ENCODE results near the gene GALNT3. TPM values are rescaled to one million over a fixed set of nuclear protein-coding genes. Genes with fewer than 3 reads are reported as not detected.

Gene GALNT3
- total and polyA plus RNA-seq, 4 experiments from 2014 or later = 0.77 to 3.0 (median 1.8) TPM

- H3K27me3 Mint-ChIP-seq = peaks cover 6 to 12% of the 10 kb centered on the region in 2 donors
Observed at GRCh38 chr2:165795011-165795410, 964 bp upstream of the GALNT3 start.

GRCh38 chr2:165794536-165794928, 485 bp upstream of the GALNT3 start:
- Histone ChIP-seq H3K27ac (ENCODE audit: low read depth, low read length) (no peak overlapping the region), H3K9me3 (ENCODE audit: control insufficient read depth in 1 of 2, low read length in 2 of 2) (no peaks in the 10 kb centered on the region), H3K4me3 (ENCODE audit: low read length in 2 of 2) (peak overlapping the region; percentile 28 to 60), H3K36me3 (ENCODE audit: insufficient read depth, low read length) (no peaks in the 10 kb centered on the region), H3K27me3 (ENCODE audit: insufficient read depth, low read length) (no peaks in the 10 kb centered on the region), H3K4me1 (ENCODE audit: insufficient read depth, low read length) (peaks cover 6% of the 10 kb centered on the region)
- Mint-ChIP-seq H3K9me3 (no peaks in the 10 kb centered on the region), H3K4me1 (peaks cover 12 to 18% (median 15%) of the 10 kb centered on the region in 4 donors), H3K27ac (peak overlapping the region; percentile 68 to 92 (median 87)), H3K36me3 (peaks cover 0 to 4% of the 10 kb centered on the region in 2 donors), H3K27me3 (peaks cover 4 to 12% of the 10 kb centered on the region in 2 donors), H3K4me3 (peak overlapping the region; percentile 88 to 96 (median 94))
- intact Hi-C loops (cut with micrococcal nuclease) = loop anchor here (10.0 kb wide), 1 partner anchor 160 kb away; the partner anchor contains the start of gene TTC21B
- ChIA-PET POLR2A (ENCODE audit: partially characterized antibody) (interaction anchor here (1.6 kb wide), 1 partner anchor 158 kb away, joined by 7 read pairs; the partner anchor contains the start of gene TTC21B), CTCF (ENCODE audit: partially characterized antibody) (interaction anchor here (1.6 to 2.1 kb wide), 2 partner anchors 19 to 80 kb away, joined by 3 to 9 read pairs; no protein-coding TSS in a partner anchor)
- peak; percentile 23 to 62 (median 49) for DNase-seq

More at GRCh38 chr2:165795011-165795410, 964 bp upstream of the GALNT3 start:
- Histone ChIP-seq H3K36me3 (ENCODE audit: insufficient read depth, low read length) (no peaks in the 10 kb centered on the region), H3K27me3 (ENCODE audit: insufficient read depth, low read length) (no peaks in the 10 kb centered on the region), H3K4me3 (ENCODE audit: low read length in 2 of 2) (peak overlapping the region; percentile 28 to 60), H3K27ac (ENCODE audit: low read depth, low read length) (no peak overlapping the region), H3K9me3 (ENCODE audit: control insufficient read depth in 1 of 2, low read length in 2 of 2) (no peaks in the 10 kb centered on the region), H3K4me1 (ENCODE audit: insufficient read depth, low read length) (peaks cover 6% of the 10 kb centered on the region)
- H3K4me1 Mint-ChIP-seq = peaks cover 12 to 18% (median 15%) of the 10 kb centered on the region in 4 donors
- ChIA-PET CTCF (ENCODE audit: partially characterized antibody) (interaction anchor here (1.6 to 2.1 kb wide), 2 partner anchors 18 to 80 kb away, joined by 3 to 9 read pairs; no protein-coding TSS in a partner anchor), POLR2A (ENCODE audit: partially characterized antibody) (no interaction called here)
- intact Hi-C loops (cut with micrococcal nuclease) = loop anchor here (10.0 kb wide), 1 partner anchor 160 kb away; the partner anchor contains the start of gene TTC21B
- peak overlapping the region; percentile 69 to 96 (median 94) for H3K4me3 Mint-ChIP-seq
- H3K27ac Mint-ChIP-seq = peak overlapping the region in 4 of 7 donors; percentile 74 to 92 (median 88)
- H3K9me3 Mint-ChIP-seq = no peaks in the 10 kb centered on the region
- peaks cover 0 to 4% of the 10 kb centered on the region in 2 donors for H3K36me3 Mint-ChIP-seq
- no peak for DNase-seq

DNA sequence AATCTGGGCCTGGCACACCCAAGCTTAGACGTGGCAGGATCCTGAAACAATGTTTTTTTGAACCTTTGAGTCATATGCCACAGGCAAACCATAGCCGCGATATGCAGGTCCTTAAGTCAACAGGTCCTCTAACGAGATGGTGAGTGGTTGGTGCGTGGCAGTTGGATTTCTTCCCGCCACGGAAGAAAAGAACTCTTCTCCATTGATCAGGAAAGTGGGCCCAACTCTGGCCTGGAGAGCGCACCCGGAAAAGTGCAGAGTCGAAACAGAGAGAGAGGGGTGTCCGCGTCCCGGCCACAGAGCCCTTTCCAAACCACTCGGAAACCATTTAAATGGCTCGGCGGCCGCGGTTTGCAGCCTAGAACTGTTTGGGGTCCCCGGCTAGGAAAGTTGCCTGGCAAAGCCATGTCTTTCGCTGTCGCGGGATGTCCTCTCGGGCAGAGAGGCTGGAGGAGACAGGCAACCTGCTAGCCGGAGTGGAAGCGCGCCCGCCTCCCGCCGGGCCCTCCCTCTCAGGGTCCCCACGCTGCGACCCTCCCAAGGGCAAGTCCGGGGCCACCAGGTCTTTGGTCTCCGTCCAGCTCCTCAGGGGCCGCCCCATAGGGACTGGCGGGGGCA, 777 bp downstream of the GALNT3 start:
- Mint-ChIP-seq H3K27ac (peak overlapping the region in 5 of 7 donors; percentile 74 to 91 (median 81)), H3K4me1 (peaks cover 12 to 18% (median 15%) of the 10 kb centered on the region in 4 donors), H3K36me3 (peaks cover 0 to 4% of the 10 kb centered on the region in 2 donors), H3K27me3 (peaks cover 4 to 12% of the 10 kb centered on the region in 2 donors), H3K4me3 (peak overlapping the region; percentile 83 to 95 (median 90)), H3K9me3 (no peaks in the 10 kb centered on the region)
- H3K9me3 ChIP-seq (ENCODE audit: control insufficient read depth in 1 of 2, low read length in 2 of 2) = no peaks in the 10 kb centered on the region
- no peaks in the 10 kb centered on the region for H3K27me3 ChIP-seq (ENCODE audit: insufficient read depth, low read length)
- H3K4me3 ChIP-seq (ENCODE audit: low read length in 2 of 2) = peak overlapping the region in 1 of 2 donors; percentile 60
- CTCF ChIA-PET (ENCODE audit: partially characterized antibody) = interaction anchor here (2.1 kb wide), 1 partner anchor 81 kb away, joined by 9 read pairs; no protein-coding TSS in a partner anchor
- no peak for DNase-seq
- peaks cover 6% of the 10 kb centered on the region for H3K4me1 ChIP-seq (ENCODE audit: insufficient read depth, low read length)
- H3K27ac ChIP-seq (ENCODE audit: low read depth, low read length) = no peak overlapping the region
- POLR2A ChIA-PET (ENCODE audit: partially characterized antibody) = interaction anchor here (1.6 kb wide), 1 partner anchor 160 kb away, joined by 7 read pairs; the partner anchor contains the start of gene TTC21B
- no peaks in the 10 kb centered on the region for H3K36me3 ChIP-seq (ENCODE audit: insufficient read depth, low read length)
- intact Hi-C loops (cut with micrococcal nuclease) = loop anchor here (10.0 kb wide), 1 partner anchor 162 kb away; the partner anchor contains the start of gene TTC21B

- H3K4me1 Mint-ChIP-seq = peaks cover 12 to 18% (median 15%) of the 10 kb centered on the region in 4 donors
- no peaks in the 10 kb centered on the region for H3K9me3 Mint-ChIP-seq
- Histone ChIP-seq H3K27ac (ENCODE audit: low read depth, low read length) (no peak overlapping the region), H3K27me3 (ENCODE audit: insufficient read depth, low read length) (no peaks in the 10 kb centered on the region), H3K9me3 (ENCODE audit: control insufficient read depth in 1 of 2, low read length in 2 of 2) (no peaks in the 10 kb centered on the region), H3K36me3 (ENCODE audit: insufficient read depth, low read length) (no peaks in the 10 kb centered on the region), H3K4me3 (ENCODE audit: low read length in 2 of 2) (no peak overlapping the region), H3K4me1 (ENCODE audit: insufficient read depth, low read length) (peaks cover 6% of the 10 kb centered on the region)
- intact Hi-C loops (cut with micrococcal nuclease) = loop anchor here (10.0 kb wide), 1 partner anchor 163 kb away; the partner anchor contains the start of gene TTC21B
- no peak for DNase-seq
- H3K27me3 Mint-ChIP-seq = peaks cover 4 to 12% of the 10 kb centered on the region in 2 donors
- H3K4me3 Mint-ChIP-seq = peak overlapping the region in 3 of 8 donors; percentile 13 to 73 (median 20)
- H3K27ac Mint-ChIP-seq = no peak overlapping the region
- CTCF ChIA-PET (ENCODE audit: partially characterized antibody) = no interaction called here
- POLR2A ChIA-PET (ENCODE audit: partially characterized antibody) = no interaction called here
- H3K36me3 Mint-ChIP-seq = peaks cover 0 to 4% of the 10 kb centered on the region in 2 donors
Observed at GRCh38 chr2:165792104-165792454, 2.0 kb downstream of the GALNT3 start.

DNA sequence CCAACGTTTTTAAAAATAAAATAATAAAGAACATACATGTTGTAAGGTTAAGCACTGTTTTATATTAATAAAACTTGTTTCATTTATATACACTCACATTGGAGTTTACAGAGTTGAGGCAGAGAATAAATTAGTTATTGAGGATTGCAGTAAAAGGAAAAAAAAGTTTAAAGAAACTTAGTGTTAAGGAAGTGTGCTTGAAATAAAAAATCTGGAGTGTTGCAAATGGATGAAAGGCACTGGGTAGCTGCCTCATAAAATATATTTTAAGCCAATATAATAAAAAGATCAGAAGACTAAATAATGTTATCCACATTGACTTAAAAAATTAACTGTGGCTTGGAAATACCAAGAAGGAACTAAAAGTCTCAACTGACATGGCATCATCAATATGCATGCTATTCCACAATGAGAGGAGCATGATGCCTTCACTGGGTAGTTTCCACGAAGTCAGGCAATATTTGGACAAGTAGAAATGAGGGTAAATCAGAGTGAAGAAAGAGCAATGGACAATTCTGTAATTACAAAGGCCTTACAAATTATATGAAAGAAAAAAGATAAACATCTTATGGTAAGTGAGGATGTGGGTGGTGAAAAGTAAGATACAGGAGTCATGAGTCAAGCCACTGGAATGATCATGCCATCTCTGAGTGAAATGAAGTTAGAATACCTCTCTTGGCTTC, 2.5 kb downstream of the GALNT3 start:
- Histone ChIP-seq H3K36me3 (ENCODE audit: insufficient read depth, low read length) (no peaks in the 10 kb centered on the region), H3K4me1 (ENCODE audit: insufficient read depth, low read length) (peaks cover 6% of the 10 kb centered on the region), H3K27me3 (ENCODE audit: insufficient read depth, low read length) (no peaks in the 10 kb centered on the region), H3K27ac (ENCODE audit: low read depth, low read length) (no peak overlapping the region), H3K9me3 (ENCODE audit: control insufficient read depth in 1 of 2, low read length in 2 of 2) (no peaks in the 10 kb centered on the region), H3K4me3 (ENCODE audit: low read length in 2 of 2) (no peak overlapping the region)
- Mint-ChIP-seq H3K27ac (no peak overlapping the region), H3K27me3 (peaks cover 4 to 12% of the 10 kb centered on the region in 2 donors), H3K9me3 (no peaks in the 10 kb centered on the region), H3K4me1 (peaks cover 12 to 18% (median 15%) of the 10 kb centered on the region in 4 donors), H3K36me3 (peaks cover 0 to 4% of the 10 kb centered on the region in 2 donors), H3K4me3 (peak overlapping the region in 1 of 8 donors; percentile 73)
- ChIA-PET CTCF (ENCODE audit: partially characterized antibody) (no interaction called here), POLR2A (ENCODE audit: partially characterized antibody) (no interaction called here)
- intact Hi-C loops (cut with micrococcal nuclease) = loop anchor here (10.0 kb wide), 1 partner anchor 163 kb away; the partner anchor contains the start of gene TTC21B
- no peak for DNase-seq

GRCh38 chr2:165790466-165790865, 3.6 kb downstream of the GALNT3 start:
- Mint-ChIP-seq H3K9me3 (no peaks in the 10 kb centered on the region), H3K36me3 (peaks cover 0 to 4% of the 10 kb centered on the region in 2 donors), H3K4me3 (no peak overlapping the region), H3K4me1 (peaks cover 12 to 18% (median 15%) of the 10 kb centered on the region in 4 donors), H3K27ac (no peak overlapping the region), H3K27me3 (peaks cover 4 to 12% of the 10 kb centered on the region in 2 donors)
- H3K36me3 ChIP-seq (ENCODE audit: insufficient read depth, low read length) = no peaks in the 10 kb centered on the region
- no peaks in the 10 kb centered on the region for H3K27me3 ChIP-seq (ENCODE audit: insufficient read depth, low read length)
- ChIA-PET CTCF (ENCODE audit: partially characterized antibody) (no interaction called here), POLR2A (ENCODE audit: partially characterized antibody) (no interaction called here)
- peaks cover 6% of the 10 kb centered on the region for H3K4me1 ChIP-seq (ENCODE audit: insufficient read depth, low read length)
- no peak overlapping the region for H3K4me3 ChIP-seq (ENCODE audit: low read length in 2 of 2)
- no peak for DNase-seq
- intact Hi-C loops (cut with micrococcal nuclease) = loop anchor here (10.0 kb wide), 1 partner anchor 164 kb away; the partner anchor contains the start of gene TTC21B
- H3K27ac ChIP-seq (ENCODE audit: low read depth, low read length) = no peak overlapping the region
- no peaks in the 10 kb centered on the region for H3K9me3 ChIP-seq (ENCODE audit: control insufficient read depth in 1 of 2, low read length in 2 of 2)

- peaks cover 0 to 6% of the 10 kb centered on the region in 2 donors for H3K36me3 Mint-ChIP-seq
- peaks cover 4% of the 10 kb centered on the region in 2 donors for H3K27me3 Mint-ChIP-seq
- H3K4me3 Mint-ChIP-seq = no peak overlapping the region
- Histone ChIP-seq H3K4me1 (ENCODE audit: insufficient read depth, low read length) (no peaks in the 10 kb centered on the region), H3K27ac (ENCODE audit: low read depth, low read length) (no peak overlapping the region), H3K27me3 (ENCODE audit: insufficient read depth, low read length) (no peaks in the 10 kb centered on the region), H3K4me3 (ENCODE audit: low read length in 2 of 2) (no peak overlapping the region), H3K36me3 (ENCODE audit: insufficient read depth, low read length) (no peaks in the 10 kb centered on the region), H3K9me3 (ENCODE audit: control insufficient read depth in 1 of 2, low read length in 2 of 2) (no peaks in the 10 kb centered on the region)
- no peaks in the 10 kb centered on the region for H3K9me3 Mint-ChIP-seq
- H3K4me1 Mint-ChIP-seq = peaks cover 0 to 2% (median 0%) of the 10 kb centered on the region in 4 donors
- intact Hi-C loops (cut with micrococcal nuclease) = no loop called here
- ChIA-PET POLR2A (ENCODE audit: partially characterized antibody) (no interaction called here), CTCF (ENCODE audit: partially characterized antibody) (no interaction called here)
- no peak overlapping the region for H3K27ac Mint-ChIP-seq
- DNase-seq = no peak
Observed at GRCh38 chr2:165787334-165787733, 6.7 kb downstream of the GALNT3 start.
